Measurements from ENCODE around the gene ANKRD10.

Gene ANKRD10

DNA sequence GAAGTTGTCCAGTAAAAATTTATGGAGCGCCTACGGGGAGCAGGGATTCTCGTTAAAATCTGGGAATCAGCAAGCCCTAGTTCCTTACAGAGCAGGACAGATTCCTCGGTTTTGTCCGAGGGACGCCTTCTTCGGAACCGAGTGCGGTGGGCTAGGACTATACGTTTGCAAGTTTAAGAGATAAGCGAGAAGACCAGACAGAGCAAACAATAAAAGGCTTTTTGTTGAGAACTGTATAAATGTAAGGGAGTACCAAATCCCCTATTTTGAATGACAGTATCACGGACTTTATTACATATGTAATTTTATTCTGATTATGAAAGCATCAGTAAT, 971 bp upstream of the ANKRD10 start:
- DNase-seq: peak in 4 of 56 donors; percentile 39 to 66 (median 58)

DNA sequence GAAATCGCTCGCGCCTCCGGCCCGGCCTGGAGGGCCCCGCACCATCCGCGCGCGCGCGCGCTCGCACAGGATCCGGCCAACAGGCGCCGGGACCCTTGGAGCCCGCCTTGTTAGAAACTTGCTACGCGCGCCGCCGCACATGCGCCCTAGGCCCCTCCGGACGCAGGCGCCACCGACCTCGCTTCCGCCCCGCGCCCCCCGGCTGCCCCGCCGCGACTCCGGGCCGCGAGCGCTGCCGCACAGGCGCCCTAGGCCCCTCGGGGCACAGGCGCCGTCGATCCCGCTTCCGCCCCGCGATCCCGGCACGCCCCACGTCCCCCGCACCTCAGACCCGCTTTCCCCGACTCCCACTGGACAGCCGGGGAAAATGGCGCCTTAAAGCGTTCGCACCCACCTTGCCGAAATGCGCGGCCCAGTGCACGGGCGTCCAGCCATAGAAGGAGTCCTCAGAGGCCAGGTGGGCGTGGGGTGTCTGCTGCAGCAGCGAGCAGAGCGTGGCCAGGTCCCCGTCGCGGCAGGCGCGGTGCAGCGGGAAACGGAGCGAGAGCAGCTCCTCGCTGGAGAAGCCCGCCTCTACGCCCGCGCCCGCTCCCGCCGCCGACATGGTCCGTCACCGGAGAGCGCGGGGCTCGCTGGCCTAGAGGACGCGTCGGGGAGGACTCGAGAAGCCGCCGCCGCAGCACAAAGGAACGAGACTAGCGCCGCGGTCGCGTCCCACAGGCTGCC, 375 bp downstream of the ANKRD10 start:
- peak in 49 of 56 donors; percentile 21 to 84 (median 65) for DNase-seq

DNA sequence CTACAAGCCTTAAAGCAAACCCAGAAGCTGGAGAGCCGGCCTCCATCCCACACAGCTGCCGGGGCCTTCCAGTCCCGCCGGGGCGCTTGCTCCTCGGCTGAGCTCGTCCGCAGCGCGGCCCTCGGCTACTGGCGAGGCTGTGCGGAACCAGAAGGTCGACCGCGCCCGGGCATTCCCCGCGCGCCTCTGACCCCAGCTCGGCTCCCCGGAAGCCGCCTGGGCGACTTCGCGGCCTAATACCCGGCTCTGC, 863 bp downstream of the ANKRD10 start:
- DNase-seq: peak in 6 of 56 donors; percentile 39 to 61 (median 53)

DNA sequence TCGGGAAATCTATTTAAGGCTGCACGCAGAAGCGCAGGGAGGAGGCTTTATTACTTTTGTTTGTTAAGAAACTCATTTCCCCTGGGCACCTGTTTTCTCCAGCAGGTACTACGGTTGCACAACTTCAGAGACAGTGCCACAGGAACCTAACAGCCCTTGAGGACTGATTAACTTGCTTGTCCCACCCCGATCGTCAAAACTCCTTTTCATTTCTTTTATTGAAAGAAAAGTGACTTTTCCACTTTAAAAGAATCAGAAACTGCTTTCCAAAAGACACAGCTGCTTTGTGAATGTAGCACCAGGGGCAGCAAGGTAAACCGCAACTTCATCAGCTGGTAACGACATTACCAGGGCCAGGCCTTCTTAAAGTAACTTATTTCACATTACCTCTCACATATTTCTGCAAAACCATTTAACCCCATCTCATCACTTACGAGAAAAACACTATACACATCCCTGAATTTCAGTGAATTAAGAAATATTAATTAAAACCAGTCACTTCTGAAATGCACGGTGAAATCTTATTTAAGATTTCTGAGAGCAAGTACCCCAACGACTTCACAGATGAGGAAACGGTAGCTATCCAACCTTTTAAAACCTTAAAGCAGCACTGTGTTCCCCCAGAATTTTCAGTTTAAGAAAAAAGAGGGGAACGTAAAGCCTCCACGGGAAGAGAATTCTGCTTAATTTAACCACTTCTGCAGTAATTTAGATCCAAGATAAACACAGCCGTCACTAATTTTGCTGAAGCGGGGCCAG, 1.4 kb downstream of the ANKRD10 start:
- no peak for DNase-seq

DNA sequence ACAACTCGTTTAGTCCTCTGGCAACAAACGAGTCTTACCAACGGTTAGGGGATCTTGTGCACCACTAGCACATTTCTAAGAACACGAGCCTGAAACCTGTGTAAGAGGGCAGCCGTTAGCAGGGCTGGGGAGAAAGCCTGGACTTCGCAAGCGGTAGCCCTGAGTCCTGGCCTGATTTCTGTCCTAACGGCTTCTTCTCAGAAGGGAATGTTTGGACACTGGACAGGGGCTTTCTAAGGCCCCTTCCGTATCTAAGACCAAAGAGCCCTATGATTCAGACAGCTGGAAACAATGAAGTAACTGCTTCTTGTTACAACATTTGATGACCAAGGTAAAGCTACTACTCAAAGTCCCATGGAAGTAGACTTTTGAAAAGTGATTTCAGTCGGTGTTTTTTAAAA, 2.2 kb downstream of the ANKRD10 start:
- DNase-seq: no peak

DNA sequence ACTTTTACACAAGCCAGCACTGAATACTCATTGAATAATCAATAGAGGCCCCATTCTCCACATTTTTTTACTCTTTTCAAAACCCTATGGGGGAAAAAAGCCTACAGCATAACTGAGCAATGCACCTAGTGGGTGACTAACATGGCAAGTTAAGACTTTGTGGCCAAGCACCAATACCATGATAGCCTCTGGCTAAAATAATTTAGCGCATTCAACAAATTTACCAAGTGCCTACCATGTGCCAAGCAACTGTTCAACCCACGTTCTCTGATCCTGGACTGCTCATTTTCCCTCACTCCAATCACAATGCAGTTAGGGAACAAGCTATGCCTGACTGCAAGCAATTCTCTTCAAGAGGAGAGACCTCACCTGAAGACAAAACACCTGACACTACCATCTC, 3.0 kb downstream of the ANKRD10 start:
- no peak for DNase-seq

DNA sequence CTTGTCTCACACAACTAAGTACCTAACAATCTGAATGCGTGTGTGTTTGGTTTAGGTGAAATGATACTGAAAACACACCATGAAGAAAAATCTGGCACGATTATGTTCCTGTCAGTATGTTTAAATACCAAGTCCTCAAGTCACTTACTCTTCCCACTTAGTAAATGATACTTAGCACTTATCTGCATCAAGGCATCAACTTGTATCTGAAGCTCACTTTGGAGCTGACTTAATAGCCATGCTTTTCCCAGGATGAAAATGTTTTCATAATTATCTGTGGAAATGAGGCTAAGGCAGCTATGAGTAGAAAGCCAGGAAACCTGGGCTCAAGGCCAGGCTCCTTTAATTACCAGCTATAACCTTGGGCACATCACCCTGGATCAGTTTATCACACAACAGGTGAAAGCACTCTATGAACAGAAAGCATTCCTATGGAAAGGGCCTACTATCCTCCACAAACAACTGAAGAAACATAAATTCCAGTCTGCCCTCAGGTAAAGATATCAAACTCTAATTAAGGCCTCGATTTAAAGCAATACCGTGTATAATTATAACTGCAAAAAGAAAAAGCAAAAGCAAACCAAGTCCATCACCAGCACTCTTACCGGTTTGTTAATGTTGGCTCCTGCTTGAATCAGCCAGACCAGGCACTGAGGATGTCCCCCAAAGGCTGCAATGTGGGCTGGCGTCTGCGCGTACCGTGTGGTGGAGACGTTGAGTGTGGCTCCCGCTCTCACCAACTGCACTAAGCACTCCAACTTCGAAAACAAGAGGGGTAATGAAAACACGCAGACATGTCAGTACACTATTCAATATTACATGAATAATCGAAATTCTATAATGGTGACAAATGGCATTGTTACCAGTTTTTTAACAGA, 4.6 kb downstream of the ANKRD10 start:
- no peak for DNase-seq

DNA sequence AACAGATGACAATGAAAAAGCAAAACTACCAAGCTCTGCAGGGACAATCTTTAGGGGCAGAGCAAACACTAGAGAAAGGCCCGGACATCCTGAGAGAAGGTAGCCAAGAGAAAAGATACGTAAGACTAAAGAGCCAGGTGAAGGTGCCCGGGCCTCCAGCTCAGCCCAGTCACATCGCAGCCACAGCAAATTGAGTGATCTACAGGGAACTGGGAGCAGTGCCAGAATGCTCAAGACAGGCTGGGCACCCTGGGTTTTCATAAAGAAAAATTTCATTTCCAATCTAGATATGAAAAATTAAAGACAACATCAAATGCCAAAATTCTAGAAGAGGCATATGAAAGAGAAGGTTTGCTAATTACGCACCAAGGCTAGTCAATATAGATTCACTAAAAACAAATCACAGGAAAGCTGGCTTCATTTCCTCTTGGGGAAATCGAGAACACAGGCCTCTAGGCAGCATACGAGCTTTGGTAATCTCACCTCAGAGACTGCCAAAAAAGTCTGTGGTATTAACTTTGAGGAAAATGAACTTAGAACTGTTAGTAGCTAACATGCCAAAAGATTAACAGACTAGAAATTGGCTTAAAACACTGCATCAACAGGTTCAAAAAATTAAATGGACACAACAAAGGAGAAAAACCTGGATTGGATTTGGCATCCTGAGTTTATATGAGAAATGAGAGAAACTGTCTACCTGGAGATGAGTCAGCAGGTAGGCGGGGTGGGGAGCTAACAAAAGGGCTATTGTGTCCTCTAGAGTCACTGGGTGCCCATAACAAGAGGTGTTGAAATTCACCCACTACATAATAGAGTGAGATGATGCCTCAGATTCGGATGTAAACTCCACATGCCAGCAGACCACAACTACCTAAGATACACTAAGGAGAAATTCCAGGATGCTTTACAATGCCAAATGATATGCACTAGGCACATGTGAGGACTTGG, 6.6 kb downstream of the ANKRD10 start:
- DNase-seq: no peak

DNA sequence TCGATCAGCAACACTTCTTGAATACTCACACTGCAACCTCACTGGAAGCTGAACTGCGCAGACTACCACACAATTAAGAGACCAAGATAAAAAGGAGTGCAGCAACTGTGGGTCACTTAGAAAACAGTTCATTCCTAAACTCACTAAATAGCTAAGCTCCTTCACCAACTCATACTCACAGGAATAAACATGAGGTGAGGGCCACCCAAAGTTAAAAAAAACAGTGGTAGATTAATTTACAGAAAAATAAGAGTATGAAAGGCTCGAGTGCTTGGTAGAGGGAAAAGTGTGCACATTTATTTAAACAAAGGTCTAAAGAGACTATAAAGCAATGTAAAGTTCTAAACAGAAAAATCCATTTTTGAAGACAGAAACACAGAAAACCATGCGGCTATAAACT, 7.6 kb downstream of the ANKRD10 start:
- DNase-seq: no peak

DNA sequence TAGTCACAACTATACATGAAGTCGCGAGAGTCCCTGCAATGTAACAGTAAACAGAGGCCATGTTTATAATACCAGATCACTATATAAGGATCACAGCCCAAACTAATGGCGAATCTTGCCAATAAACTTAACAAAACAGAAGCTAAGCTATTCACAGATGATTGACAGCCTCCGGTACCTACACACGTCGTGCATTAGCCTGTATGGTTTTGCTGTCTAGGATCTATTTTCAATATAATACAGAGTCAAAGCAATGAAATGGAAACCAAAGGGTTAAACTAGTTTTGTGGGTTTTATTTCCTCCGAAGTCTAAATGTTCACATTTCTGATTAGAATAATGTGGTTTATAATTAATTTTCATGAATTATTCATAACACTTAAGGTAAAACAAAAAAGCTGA, 10.1 kb downstream of the ANKRD10 start:
- no peak for DNase-seq

DNA sequence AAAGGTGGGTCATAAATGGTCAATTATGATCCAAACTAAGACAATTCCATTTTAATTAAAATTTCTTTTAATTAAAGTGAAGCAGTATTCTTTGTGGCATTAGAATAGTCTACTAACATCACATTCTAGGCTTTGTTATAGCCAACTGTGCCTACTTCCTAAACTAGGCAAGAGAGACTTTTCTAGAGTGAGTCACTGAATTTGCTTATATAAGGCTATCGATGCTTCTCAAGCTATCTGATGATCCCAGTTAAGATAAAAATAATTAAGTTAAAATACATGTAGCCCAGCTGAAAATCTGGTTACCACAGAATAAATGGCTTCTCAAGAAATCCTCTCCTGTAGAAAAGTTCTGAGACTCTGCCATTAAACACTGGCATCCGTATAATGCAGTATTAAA, 12.5 kb downstream of the ANKRD10 start:
- DNase-seq: no peak

DNA sequence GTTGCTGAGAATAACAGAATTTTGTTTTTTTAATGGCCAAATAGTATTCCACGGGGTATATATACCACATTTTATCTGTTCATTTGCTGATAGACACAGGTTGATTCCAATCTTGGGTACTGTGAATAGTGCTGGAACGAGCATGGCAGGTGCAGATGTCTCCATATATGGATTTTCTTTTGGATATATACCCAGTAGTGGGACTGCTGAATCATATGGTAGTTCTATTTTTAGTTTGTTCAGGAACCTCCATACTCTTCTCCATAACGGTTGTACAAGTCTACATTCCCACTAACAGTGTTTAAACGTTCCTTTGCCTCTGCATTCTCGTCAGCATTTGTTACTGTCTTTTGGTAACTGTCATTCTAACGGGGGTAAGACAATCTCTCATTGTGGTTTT, 17.3 kb downstream of the ANKRD10 start:
- DNase-seq: no peak

DNA sequence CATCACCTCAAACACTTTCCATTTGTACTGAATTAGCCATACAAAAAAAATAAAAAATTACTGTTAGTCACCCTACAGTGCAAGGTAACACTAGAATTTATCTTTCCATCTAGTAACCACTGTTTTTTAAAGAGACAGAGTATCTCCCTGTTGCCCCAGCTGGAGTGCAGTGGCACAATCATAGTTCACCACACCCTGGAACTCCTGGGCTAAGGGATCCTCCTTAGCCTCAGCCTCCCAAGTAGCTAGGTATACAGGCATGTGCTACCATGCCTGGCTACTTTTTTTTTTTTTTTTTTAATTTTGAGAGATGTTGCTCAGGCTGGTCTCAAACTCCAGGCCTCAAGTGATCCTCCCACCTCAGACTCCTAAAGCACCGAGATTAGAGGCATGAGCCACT, 17.9 kb downstream of the ANKRD10 start:
- DNase-seq: no peak

DNA sequence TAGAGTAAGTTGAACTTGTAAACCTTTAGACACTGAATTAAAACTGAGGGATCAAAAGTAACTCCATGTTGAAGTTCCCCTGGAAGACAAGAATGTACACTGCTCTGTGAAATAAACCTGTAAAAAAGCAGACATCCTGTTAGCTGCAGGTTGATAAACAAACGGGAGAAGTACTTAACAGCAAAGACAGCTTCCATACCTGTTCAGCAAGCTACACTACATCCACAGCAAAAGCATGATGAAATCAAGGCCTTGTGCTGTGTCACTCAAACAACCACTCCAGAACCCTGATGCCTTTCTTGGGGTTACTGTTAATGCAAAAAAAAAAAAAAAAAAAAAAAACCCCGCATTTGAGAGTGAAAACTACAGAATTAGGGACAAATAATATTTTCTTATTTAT, 20.8 kb downstream of the ANKRD10 start:
- no peak for DNase-seq

DNA sequence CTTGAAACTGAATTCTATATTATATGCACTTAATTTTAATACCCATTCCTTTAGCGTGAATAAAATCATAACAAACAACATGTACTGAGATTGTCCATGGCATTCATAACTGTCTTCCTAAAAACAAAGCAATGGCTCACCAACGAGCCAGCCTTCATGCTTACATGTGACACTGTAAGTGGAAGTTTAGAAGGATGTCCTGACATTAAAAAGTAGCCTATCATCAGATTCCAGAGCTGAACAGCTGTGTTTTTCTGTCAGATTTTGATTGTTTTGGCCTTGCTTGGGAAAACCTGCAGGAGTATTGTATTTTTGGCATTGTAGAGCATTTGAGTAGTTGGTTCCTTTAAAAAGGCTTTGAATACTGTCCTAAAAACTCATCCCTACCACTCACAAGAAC, 21.3 kb downstream of the ANKRD10 start:
- no peak for DNase-seq

DNA sequence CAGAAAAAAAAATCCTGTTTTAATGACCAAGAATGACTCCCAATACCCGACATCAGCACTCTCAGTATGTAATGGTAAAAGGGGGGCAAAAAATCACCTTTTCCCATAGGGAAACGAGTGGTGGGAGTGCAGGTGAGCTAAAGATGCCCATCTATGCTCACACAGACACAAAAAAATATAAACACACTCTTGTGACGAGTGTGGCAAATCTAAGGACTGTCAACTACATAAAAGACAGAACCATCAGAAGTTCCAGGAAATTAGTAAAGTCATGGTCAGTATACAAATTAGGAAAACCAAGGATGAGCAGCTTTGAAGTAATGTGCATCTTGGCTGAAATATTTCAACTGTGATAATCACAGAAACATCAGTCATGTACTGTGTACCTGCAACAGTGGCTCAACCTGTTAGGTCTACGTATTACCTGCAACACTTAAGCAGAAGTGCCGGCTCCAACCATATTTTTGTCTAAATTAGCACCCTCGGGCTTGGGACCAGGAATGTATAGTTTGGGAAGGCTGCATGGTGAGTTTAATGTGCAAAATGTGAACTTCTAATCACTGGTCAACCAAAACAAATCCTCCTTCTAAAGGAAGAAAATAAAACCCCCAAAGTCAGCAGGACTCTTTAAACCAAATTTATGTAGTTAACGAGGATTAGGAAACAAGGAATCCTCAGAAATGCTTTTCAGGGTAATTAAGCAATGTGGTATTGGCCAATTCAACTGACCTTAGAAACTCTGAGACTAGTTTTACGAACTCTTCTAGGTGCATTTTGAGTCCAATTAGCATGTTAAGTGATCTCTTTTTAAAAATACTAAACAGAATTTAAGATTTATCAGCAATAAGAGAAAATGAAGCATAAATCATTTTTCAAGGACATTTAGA, 24.3 kb downstream of the ANKRD10 start:
- DNase-seq: no peak

DNA sequence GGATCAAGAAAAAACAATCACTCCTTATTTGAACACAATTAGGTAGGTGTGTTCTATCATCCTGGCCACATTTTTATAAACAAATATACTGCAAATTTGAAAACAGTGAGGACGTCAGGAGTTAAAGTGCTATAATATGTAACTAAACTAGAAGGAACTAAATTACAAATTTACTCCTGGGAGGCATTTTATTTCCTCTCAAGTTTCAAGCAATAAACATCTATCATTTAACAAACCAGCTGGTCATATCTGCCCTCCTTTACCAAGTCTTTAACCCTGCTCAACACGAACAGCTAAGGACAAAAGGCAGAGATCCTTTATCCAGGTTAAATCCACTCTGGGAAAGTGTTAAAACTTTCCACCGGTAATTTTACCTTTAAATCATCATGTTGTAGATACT, 26.5 kb downstream of the ANKRD10 start:
- no peak for DNase-seq

DNA sequence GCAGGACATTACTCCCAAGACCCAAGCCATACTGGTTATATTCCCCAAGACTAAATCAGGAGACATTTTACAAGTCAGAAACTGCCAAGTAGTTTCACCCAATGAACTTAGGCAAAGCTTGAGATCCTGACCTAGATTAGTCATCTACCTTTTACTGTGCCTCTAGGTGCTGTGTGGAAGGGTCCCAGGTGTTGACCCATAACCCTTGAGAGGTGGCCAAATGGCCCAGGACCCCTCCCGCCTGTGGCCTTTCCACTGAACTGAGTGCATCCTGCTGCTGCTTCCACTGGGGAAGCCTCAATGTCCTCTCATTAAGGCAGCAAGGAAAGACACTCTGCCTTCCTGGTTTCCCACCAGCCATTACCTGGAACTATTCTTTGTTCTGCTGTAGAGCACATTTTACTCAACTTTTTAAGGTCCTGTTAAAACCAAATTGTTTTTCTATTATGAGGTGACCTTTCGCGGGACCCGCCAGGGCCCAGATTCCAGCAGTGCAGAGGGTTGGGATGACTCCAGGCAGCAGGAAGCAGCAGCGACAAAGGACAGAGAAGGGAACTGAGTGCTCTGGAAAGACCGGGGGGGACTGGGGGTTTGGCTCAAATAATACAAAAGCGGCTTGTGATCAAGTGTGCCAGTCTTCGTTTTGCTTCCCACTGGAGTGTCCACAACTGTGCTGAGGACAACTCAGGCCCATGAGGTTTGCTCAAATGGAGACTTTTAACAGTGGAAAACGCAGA, 27.1 kb downstream of the ANKRD10 start:
- DNase-seq: peak in 29 of 56 donors; percentile 13 to 76 (median 49)

DNA sequence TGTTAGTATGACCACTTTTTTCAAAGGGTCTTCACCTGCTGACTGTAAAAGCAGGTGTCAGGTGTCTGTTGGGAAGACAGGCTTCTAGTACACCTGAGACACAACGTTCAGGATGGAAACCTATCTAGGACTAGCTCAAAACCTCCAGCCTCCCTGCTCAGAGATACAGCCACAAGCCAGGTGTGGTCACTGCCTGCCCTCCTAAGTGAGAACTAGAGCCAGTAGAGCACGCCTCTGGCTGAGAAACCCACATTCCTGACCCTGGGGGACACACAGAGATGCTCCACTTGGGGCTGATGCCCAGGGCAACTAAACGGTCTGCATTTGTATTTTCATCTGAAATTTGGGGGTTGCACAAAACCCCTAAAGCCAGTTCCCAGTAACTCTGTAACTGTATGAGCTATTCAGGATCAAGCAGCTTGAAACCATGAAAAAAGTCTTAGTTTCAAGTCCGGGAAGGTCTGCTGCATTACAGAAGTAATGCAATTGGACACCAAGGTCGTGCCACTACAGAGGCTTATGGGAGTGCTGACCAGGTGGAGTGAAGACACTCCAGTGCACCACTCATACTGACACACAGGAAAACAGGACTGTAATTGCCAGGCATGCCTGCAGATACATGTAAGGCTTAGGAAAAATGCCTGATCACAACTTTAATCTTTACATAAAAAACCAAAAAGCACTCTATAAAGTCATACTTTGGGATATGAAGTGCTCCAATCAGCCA, 27.8 kb downstream of the ANKRD10 start:
- no peak for DNase-seq

Measured in amygdala (tissue), 56 donors.